Ishikawa (cell line): ENCODE measurements around the gene CHD5.

Experiments
- CEBPB ChIP-seq: IDR thresholded peaks from 2 replicates; pipeline ENCODE4 v1.6.1; 2012
- CREB1 ChIP-seq: IDR thresholded peaks from 2 replicates; pipeline ENCODE4 v1.6.1; 2012; ENCODE audit warnings: low read depth
- EGR1 ChIP-seq: IDR thresholded peaks from 2 replicates; pipeline ENCODE4 v1.6.1; 2012
- EP300 ChIP-seq: IDR thresholded peaks from 2 replicates; pipeline ENCODE4 v1.6.1; 2012; ENCODE audit warnings: borderline replicate concordance
- FOXM1 ChIP-seq: IDR thresholded peaks from 2 replicates; pipeline ENCODE4 v1.6.1; 2012; ENCODE audit warnings: low read depth, borderline replicate concordance
- MAX ChIP-seq: IDR thresholded peaks from 2 replicates; pipeline ENCODE4 v1.6.1; 2012
- NFIC ChIP-seq: IDR thresholded peaks from 2 replicates; pipeline ENCODE4 v1.6.1; 2012
- RAD21 ChIP-seq: IDR thresholded peaks from 2 replicates; pipeline ENCODE4 v1.6.1; 2012; ENCODE audit warnings: low read depth
- REST ChIP-seq: IDR thresholded peaks from 2 replicates; pipeline ENCODE4 v1.6.1; 2012; ENCODE audit warnings: low read depth, mild to moderate bottlenecking
- TAF1 ChIP-seq: IDR thresholded peaks from 2 replicates; pipeline ENCODE4 v1.6.1; 2012; ENCODE audit warnings: low read depth, mild to moderate bottlenecking
- TCF12 ChIP-seq: IDR thresholded peaks from 2 replicates; pipeline ENCODE4 v1.6.1; 2012; ENCODE audit warnings: low read depth
- TEAD4 ChIP-seq: IDR thresholded peaks from 2 replicates; pipeline ENCODE4 v1.6.1; 2012
- USF1 ChIP-seq: IDR thresholded peaks from 2 replicates; pipeline ENCODE4 v1.6.1; 2012
- YY1 ChIP-seq: IDR thresholded peaks from 2 replicates; pipeline ENCODE4 v1.6.1; 2012; ENCODE audit warnings: low read depth
- ZBTB7A ChIP-seq: IDR thresholded peaks from 2 replicates; pipeline ENCODE4 v1.6.1; 2012; ENCODE audit warnings: low read depth

Gene CHD5

GRCh38 chr1:6070450-6070974 lies 109.6 kb downstream of the CHD5 start:
- TF ChIP-seq USF1 (no peak), TEAD4 (no peak), EGR1 (no peak), FOXM1 (no peak), NFIC (no peak), MAX (no peak), ZBTB7A (no peak)

- TF ChIP-seq REST (no peak), EP300 (no peak), NFIC (no peak), TEAD4 (no peak), TCF12 (no peak), ZBTB7A (no peak), RAD21 (no peak), MAX (no peak), CREB1 (no peak), TAF1 (no peak), USF1 (no peak), YY1 (no peak), EGR1 (no peak), CEBPB (no peak), FOXM1 (no peak)
These were observed 110.5 kb downstream of the CHD5 start for GRCh38 chr1:6069573-6069972.

GRCh38 chr1:6068932-6069331 lies 111.2 kb downstream of the CHD5 start:
- TF ChIP-seq TAF1 = no peak

GRCh38 chr1:6068073-6068472 lies 112.0 kb downstream of the CHD5 start:
- TF ChIP-seq RAD21 (no peak), YY1 (no peak), TEAD4 (no peak), USF1 (no peak), MAX (no peak)

GRCh38 chr1:6066680-6067079 lies 113.4 kb downstream of the CHD5 start:
- no peak for TF ChIP-seq TAF1
- TF ChIP-seq TCF12 = no peak
- no peak for TF ChIP-seq TEAD4
- TF ChIP-seq EGR1 = no peak

- TF ChIP-seq REST (no peak), TAF1 (no peak), TCF12 (no peak), ZBTB7A (no peak), FOXM1 (no peak), EGR1 (no peak), CREB1 (no peak), RAD21 (no peak), CEBPB (no peak), MAX (no peak), NFIC (no peak), EP300 (no peak), TEAD4 (no peak), USF1 (no peak), YY1 (no peak)
These were observed 114.8 kb downstream of the CHD5 start for GRCh38 chr1:6065093-6065858.
